Heart left ventricle (tissue), 16 donors: ENCODE data around the gene FAM3D. TPM values are rescaled to one million over a fixed set of nuclear protein-coding genes. Genes with fewer than 3 reads are reported as not detected.

Experiments
- ATAC-seq, 4 donors: fragments of 200-7000 bp; cut with Tn5 transposase; one replicate each; pipeline ENCODE4 v1.9.1; 2020 to 2022; ENCODE audit warnings: moderate library complexity in 4 of 4, mild to moderate bottlenecking in 3 of 4, moderate number of reproducible peaks in 1 of 4
- DNase-seq, 5 donors: peaks; one replicate each; pipeline ENCODE4 v3.0.0-alpha.2; 2020
- H3K27ac ChIP-seq, 12 donors: fragments of 200-600 bp; sonication (generic) in 4 of 12; one replicate each; pipeline versions ENCODE4 v1.5.0 to v1.8.0; 2016 to 2022; ENCODE audit warnings: mild to moderate bottlenecking in 2 of 12
- H3K27me3 ChIP-seq, 9 donors: fragments of 200-600 bp; sonication (generic) in 2 of 9; one replicate each; pipeline versions ENCODE4 v1.5.1 to v1.8.0; 2016 to 2022; ENCODE audit warnings: mild to moderate bottlenecking in 3 of 9
- H3K36me3 ChIP-seq, 9 donors: fragments of 200-600 bp; sonication (generic) in 2 of 9; one replicate each; pipeline versions ENCODE4 v1.5.0 to v1.8.0; 2018 to 2022; ENCODE audit warnings: mild to moderate bottlenecking in 2 of 9
- H3K4me1 ChIP-seq, 12 donors: fragments of 200-600 bp; sonication (generic) in 4 of 12; one replicate each; pipeline versions ENCODE4 v1.5.0 to v1.8.0; 2016 to 2022; ENCODE audit warnings: mild to moderate bottlenecking in 3 of 12
- H3K4me3 ChIP-seq, 12 donors: fragments of 200-600 bp; sonication (generic) in 4 of 12; one replicate each; pipeline versions ENCODE4 v1.5.0 to v1.8.0; 2017 to 2022; ENCODE audit warnings: mild to moderate bottlenecking in 9 of 12, moderate library complexity in 4 of 12
- H3K9me3 ChIP-seq, 12 donors: fragments of 200-600 bp; sonication (generic) in 4 of 12; one replicate each; pipeline versions ENCODE4 v1.5.0 to v1.8.0; 2016 to 2022; ENCODE audit warnings: mild to moderate bottlenecking in 1 of 12
- POLR2A ChIP-seq, 2 donors: fragments of 450-650 bp; IDR thresholded peaks; one replicate each; pipeline ENCODE4 v1.6.1; 2017; ENCODE audit warnings: antibody characterized with exemption in 2 of 2, mild to moderate bottlenecking in 2 of 2, moderate library complexity in 2 of 2
- WGBS, 4 donors: extraction: QIAGEN DNeasy Blood & Tissue Kit in 2 of 4; methylation state at CpG; one replicate each; pipeline versions ENCODE4 v1.1.5 to v1.1.7; 2013 to 2018; 5-methylcytosine and 5-hydroxymethylcytosine counted together
- intact Hi-C, 10 donors: fragments of 100-400 bp; cut with DNase I; formaldehyde crosslinking; loops; one replicate each; pipeline versions ENCODE4 v1.11.1 to v1.14.2; 2022
- polyA plus RNA-seq, 2 donors: library from polyadenylated mRNA; stranded (reverse); fragments of 200-250 nt; gene quantifications; one replicate each; pipeline ENCODE4 v1.2.3, GENCODE V29; 2013
- total RNA-seq, 9 donors: library from RNA; depleted of rRNA in 2 of 9; stranded (reverse); fragments of >200 nt in 2 of 9; fragmentation: NEBNext Ultra II Directional in 3 of 9; extraction: Animal tissue kit (Norgen Biotek cat#: 25700) in 3 of 9; gene quantifications; one replicate each; pipeline versions ENCODE4 v1.1.0 to v1.2.4, GENCODE V29; 2016 to 2023
- TF ChIP-seq, protein P1 (sequence below), 12 donors: fragments of 200-600 bp; sonication (generic) in 4 of 12; IDR thresholded peaks; one replicate each; pipeline versions ENCODE4 v1.5.0 to v1.8.0; 2018 to 2022; ENCODE audit warnings: antibody characterized with exemption in 12 of 12, mild to moderate bottlenecking in 5 of 12
- donor health status: ischemic (EF 13 %, LVEDD 7.1; RV severe dilation, severe dysfunction).
- donor health status: healthy with polysubstance abuse.
- donor health status: DM: no; HTN: yes; CAD: no.
- donor health status: DM: no; HTN: no; CAD: no.
- donor health status: ischemic (EF 25% LVEDD 6.9; RV normal size, moderate dysfunction).
- donor health status: ischemic (EF 25% LVEDD 5.7; RV mildly dilated, moderate dysfunction).
- donor health status: healthy.
- donor health status: DM: yes; HTN: yes; CAD: no.
- donor health status: ischemic (EF 35%, LVEDD 5.7; RV mildly dilated, moderate dysfunction).
- donor health status: nonischemic (EF 11% LVEDD 7.7; RV severe dilation, severe dysfunction).
- donor health status: DM: yes; HTN: yes; CAD: no.
- donor health status: PGD.
- donor health status: ischemic (EF 29% LVEDD 5.4; RV normal size, mild dysfunction).
- donor health status: nonischemic (EF 23%, LVEDD 6.1; RV moderate dilation, normal function).

Gene FAM3D
- total and polyA plus RNA-seq, 11 donors = 0.06 TPM; not detected in 10

DNA sequence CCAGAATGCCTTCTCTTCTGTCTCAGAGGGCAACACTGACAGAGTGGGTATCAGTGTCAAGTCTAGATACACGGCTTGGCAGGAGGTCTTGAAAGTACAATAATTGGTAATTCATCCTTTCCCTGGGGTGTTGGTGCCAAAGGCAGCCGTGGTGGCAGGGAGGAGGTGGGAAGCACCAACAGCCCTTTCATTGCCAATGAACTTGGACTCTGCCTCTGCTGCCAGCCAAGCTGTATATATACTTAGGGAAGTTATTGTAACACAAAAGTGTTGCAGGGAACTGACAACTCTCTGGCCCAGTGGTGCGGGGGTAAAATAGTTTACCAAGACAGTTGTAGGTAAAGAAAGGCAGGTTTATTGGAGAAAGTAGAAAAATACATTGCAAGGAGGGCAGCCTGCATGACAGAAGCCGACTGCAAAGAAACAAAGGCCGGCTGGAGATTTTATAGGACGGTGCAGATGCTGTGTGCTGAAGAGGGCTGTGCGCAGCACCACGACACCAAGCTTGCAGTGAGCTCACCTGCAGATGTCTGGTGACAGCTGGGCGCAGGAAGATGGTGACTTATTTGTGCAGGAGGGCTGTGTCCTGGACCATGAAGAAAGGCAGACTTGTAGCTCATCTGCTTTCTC is 4.0 kb upstream of the FAM3D start:
- 71 to 78% (median 73%) methylated on average over 9 of the region's 9 CpGs for WGBS, 4 donors
- Histone ChIP-seq H3K4me1 (peaks cover 0 to 4% (median 0%) of the 10 kb centered on the region in 12 donors), H3K27me3 (no peaks in the 10 kb centered on the region), H3K36me3 (no peaks in the 10 kb centered on the region), H3K27ac (no peak overlapping the region), H3K4me3 (no peak overlapping the region), H3K9me3 (peaks cover 0 to under 1% (median 0%) of the 10 kb centered on the region in 12 donors)
- ATAC-seq (no peak), DNase-seq (no peak)
- TF ChIP-seq, protein P1, sequence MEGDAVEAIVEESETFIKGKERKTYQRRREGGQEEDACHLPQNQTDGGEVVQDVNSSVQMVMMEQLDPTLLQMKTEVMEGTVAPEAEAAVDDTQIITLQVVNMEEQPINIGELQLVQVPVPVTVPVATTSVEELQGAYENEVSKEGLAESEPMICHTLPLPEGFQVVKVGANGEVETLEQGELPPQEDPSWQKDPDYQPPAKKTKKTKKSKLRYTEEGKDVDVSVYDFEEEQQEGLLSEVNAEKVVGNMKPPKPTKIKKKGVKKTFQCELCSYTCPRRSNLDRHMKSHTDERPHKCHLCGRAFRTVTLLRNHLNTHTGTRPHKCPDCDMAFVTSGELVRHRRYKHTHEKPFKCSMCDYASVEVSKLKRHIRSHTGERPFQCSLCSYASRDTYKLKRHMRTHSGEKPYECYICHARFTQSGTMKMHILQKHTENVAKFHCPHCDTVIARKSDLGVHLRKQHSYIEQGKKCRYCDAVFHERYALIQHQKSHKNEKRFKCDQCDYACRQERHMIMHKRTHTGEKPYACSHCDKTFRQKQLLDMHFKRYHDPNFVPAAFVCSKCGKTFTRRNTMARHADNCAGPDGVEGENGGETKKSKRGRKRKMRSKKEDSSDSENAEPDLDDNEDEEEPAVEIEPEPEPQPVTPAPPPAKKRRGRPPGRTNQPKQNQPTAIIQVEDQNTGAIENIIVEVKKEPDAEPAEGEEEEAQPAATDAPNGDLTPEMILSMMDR (IDR thresholded peaks at IDR 0.05) = no peak
- TF ChIP-seq POLR2A (IDR thresholded peaks at IDR 0.05) = no peak
- intact Hi-C loops = no loop called here

DNA sequence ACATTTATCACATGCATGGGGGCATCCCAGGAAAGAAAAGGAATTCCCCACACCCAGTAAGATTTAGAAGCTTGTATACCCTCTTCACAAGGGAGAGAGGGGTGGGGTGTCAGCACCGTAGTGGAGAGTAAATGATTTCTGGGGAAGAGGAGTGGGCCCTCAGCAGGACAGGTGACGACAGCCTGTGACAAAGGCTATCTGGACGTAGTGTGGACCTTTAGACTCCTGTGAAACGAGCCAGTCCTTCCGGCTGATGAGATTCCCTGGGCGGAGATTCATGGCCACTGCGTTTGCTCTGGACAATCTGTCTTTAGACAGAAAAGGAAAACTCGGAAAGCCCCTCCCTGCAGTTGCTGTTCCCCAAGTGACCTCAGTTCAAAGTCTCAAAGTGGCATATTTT is 1.7 kb upstream of the FAM3D start:
- Histone ChIP-seq H3K36me3 (no peaks in the 10 kb centered on the region), H3K9me3 (no peaks in the 10 kb centered on the region), H3K4me1 (peaks cover 0 to 4% (median 0%) of the 10 kb centered on the region in 12 donors), H3K27ac (no peak overlapping the region), H3K27me3 (no peaks in the 10 kb centered on the region), H3K4me3 (no peak overlapping the region)
- intact Hi-C loops = no loop called here
- DNase-seq = no peak
- TF ChIP-seq, protein P1 (IDR thresholded peaks at IDR 0.05) = no peak
- TF ChIP-seq POLR2A (IDR thresholded peaks at IDR 0.05) = no peak
- WGBS, 4 donors = 53 to 56% (median 55%) methylated on average over 8 of the region's 8 CpGs
- no peak for ATAC-seq

DNA sequence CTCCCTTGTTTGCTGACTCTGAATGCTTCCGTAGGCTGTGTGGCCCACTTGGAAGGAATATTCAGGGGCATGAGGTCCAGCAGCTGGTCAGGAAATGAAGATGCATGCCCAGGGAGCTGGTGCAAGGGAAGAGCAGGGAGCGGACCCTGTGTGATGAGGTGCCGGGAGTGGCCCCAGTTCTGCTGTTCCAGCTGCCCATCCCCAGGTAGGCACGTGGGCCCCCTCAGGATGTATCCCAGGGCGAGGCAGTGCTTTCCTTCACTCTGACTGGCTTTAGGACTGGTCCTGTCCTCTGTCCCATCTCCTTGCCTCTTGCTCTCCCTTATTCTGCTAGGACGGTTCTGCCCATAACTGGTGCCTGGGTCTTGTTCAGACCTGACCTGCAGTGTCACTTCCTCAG is 1.1 kb upstream of the FAM3D start:
- Histone ChIP-seq H3K4me3 (no peak overlapping the region), H3K36me3 (no peaks in the 10 kb centered on the region), H3K9me3 (no peaks in the 10 kb centered on the region), H3K27ac (no peak overlapping the region), H3K27me3 (no peaks in the 10 kb centered on the region), H3K4me1 (peaks cover 0 to 4% (median 0%) of the 10 kb centered on the region in 12 donors)
- no peak for TF ChIP-seq POLR2A (IDR thresholded peaks at IDR 0.05)
- TF ChIP-seq, protein P1 (IDR thresholded peaks at IDR 0.05) = no peak
- DNase-seq (no peak), ATAC-seq (no peak)
- intact Hi-C loops = no loop called here
- WGBS, 4 donors = 77 to 80% (median 79%) methylated on average over 6 of the region's 6 CpGs

DNA sequence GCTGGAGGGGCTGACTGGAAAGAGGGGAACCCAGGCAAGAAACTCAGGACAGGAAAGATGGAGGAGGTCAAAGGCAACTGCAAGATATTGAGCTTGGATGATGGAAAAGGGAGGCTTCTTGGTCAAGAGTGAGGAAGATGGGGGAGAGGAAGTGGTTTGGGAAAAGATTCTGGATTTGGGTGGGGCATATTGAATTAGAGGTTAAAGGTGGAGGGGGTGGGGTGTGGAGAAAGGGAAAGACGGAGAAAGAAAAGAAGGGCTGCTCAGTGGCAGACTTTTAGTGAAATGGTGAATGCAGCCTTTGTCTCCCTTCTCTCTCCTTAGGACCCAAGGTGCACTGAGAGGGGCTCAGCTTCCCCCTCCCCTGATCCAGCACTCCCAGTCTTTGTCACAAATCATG is 655 bp upstream of the FAM3D start:
- Histone ChIP-seq H3K4me1 (peaks cover 0 to 4% (median 0%) of the 10 kb centered on the region in 12 donors), H3K36me3 (no peaks in the 10 kb centered on the region), H3K27me3 (no peaks in the 10 kb centered on the region), H3K4me3 (no peak overlapping the region), H3K9me3 (no peaks in the 10 kb centered on the region), H3K27ac (peak overlapping the region in 1 of 12 donors; percentile 27)
- TF ChIP-seq POLR2A (IDR thresholded peaks at IDR 0.05) = no peak
- TF ChIP-seq, protein P1 (IDR thresholded peaks at IDR 0.05) = no peak
- ATAC-seq (no peak), DNase-seq (no peak)
- 78 to 95% (median 83%) methylated on average over 1 of the region's 1 CpG for WGBS, 4 donors
- intact Hi-C loops = no loop called here
